CD14-positive monocyte (primary cell): ENCODE measurements around the gene NXPH3. TPM values are rescaled to one million over a fixed set of nuclear protein-coding genes. Genes with fewer than 3 reads are reported as not detected.

Experiments
- DNase-seq, 3 donors: peaks; one replicate each; pipeline ENCODE4 v3.0.0-alpha.2; 2011 to 2022
- H2AFZ ChIP-seq: 2 replicates; pipeline ENCODE4 v1.6.0; 2012; ENCODE audit warnings: mild to moderate bottlenecking, low read depth, low read length, inconsistent platforms; ENCODE audit not compliant: insufficient read depth, poor library complexity, severe bottlenecking
- H3K27ac ChIP-seq, 2 donors: 1 replicate in 1 of 2; 2 replicates in 1 of 2; pipeline ENCODE4 v1.5.1; 2012 to 2013; ENCODE audit warnings: low read length in 2 of 2, control low read depth in 1 of 2, inconsistent platforms in 1 of 2, low read depth in 1 of 2, mild to moderate bottlenecking in 1 of 2
- H3K27me3 ChIP-seq, 2 donors: one replicate each; pipeline versions ENCODE4 v1.6.0 to v1.6.1; 2011 to 2013; ENCODE audit warnings: low read length in 2 of 2; ENCODE audit not compliant: control insufficient read depth in 2 of 2, insufficient read depth in 2 of 2
- H3K36me3 ChIP-seq, 2 donors: replicated peaks in 1 of 2; 1 replicate in 1 of 2; 2 replicates in 1 of 2; pipeline versions ENCODE4 v1.5.1 to v1.6.1; 2012 to 2013; ENCODE audit warnings: low read length in 2 of 2, control low read depth in 1 of 2, inconsistent platforms in 1 of 2, mild to moderate bottlenecking in 1 of 2; ENCODE audit not compliant: insufficient read depth in 2 of 2, control insufficient read depth in 1 of 2
- H3K4me1 ChIP-seq, 2 donors: 1 replicate in 1 of 2; 2 replicates in 1 of 2; pipeline versions ENCODE4 v1.5.1 to v1.6.1; 2012 to 2013; ENCODE audit warnings: low read length in 2 of 2, control low read depth in 1 of 2, inconsistent platforms in 1 of 2, mild to moderate bottlenecking in 1 of 2, moderate library complexity in 1 of 2; ENCODE audit not compliant: insufficient read depth in 2 of 2, control insufficient read depth in 1 of 2
- H3K4me2 ChIP-seq: replicated peaks from 2 replicates; pipeline ENCODE3; 2012; ENCODE audit warnings: low read length, moderate library complexity, mild to moderate bottlenecking; ENCODE audit not compliant: poor library complexity, severe bottlenecking; ENCODE audit errors: extremely low read depth
- H3K4me3 ChIP-seq, 3 experiments: fragments of 200-600 bp in 1 of 3; sonication (generic) in 1 of 3; replicated peaks in 1 of 3; 1 replicate in 2 of 3; 2 replicates in 1 of 3; pipeline ENCODE4 v1.5.1; 2011 to 2013; ENCODE audit warnings: low read length in 3 of 3, mild to moderate bottlenecking in 3 of 3, control low read depth in 2 of 3, low read depth in 2 of 3, inconsistent platforms in 1 of 3, moderate library complexity in 1 of 3
- H3K79me2 ChIP-seq: 2 replicates; pipeline ENCODE4 v1.6.0; 2012; ENCODE audit warnings: mild to moderate bottlenecking, control low read depth, inconsistent platforms, low read length, moderate library complexity; ENCODE audit not compliant: insufficient read depth
- H3K9ac ChIP-seq: 2 replicates; pipeline ENCODE4 v1.6.0; 2017; ENCODE audit warnings: low read length, mild to moderate bottlenecking; ENCODE audit not compliant: insufficient read depth, poor library complexity, severe bottlenecking
- H3K9me3 ChIP-seq, 2 donors: replicated peaks in 1 of 2; 1 replicate in 1 of 2; 2 replicates in 1 of 2; pipeline versions ENCODE4 v1.5.1 to v1.6.1; 2012 to 2013; ENCODE audit warnings: low read length in 2 of 2, control low read depth in 1 of 2; ENCODE audit not compliant: control insufficient read depth in 1 of 2, insufficient read depth in 1 of 2
- H4K20me1 ChIP-seq: 2 replicates; pipeline ENCODE4 v1.6.0; 2012; ENCODE audit warnings: mild to moderate bottlenecking, low read length, control low read depth, moderate library complexity; ENCODE audit not compliant: insufficient read depth
- H3K27ac Mint-ChIP-seq, 7 donors: one replicate each; pipeline ENCODE4 v1.8.0; 2020; ENCODE audit warnings: mild to moderate bottlenecking in 7 of 7, mixed read lengths in 7 of 7, moderate library complexity in 6 of 7, inconsistent platforms in 2 of 7
- H3K27me3 Mint-ChIP-seq, 3 donors: one replicate each; pipeline ENCODE4 v1.8.0; 2021 to 2022; ENCODE audit warnings: low read depth in 3 of 3, mild to moderate bottlenecking in 3 of 3, mixed read lengths in 3 of 3, moderate library complexity in 3 of 3, inconsistent platforms in 1 of 3
- H3K36me3 Mint-ChIP-seq, 2 donors: one replicate each; pipeline ENCODE4 v1.8.0; 2020; ENCODE audit warnings: mixed read lengths in 2 of 2, inconsistent platforms in 1 of 2, mild to moderate bottlenecking in 1 of 2
- H3K4me1 Mint-ChIP-seq: one replicate; pipeline ENCODE4 v1.8.0; 2020; ENCODE audit warnings: mild to moderate bottlenecking, mixed read lengths
- H3K4me3 Mint-ChIP-seq, 2 donors: one replicate each; pipeline ENCODE4 v1.8.0; 2020; ENCODE audit warnings: mild to moderate bottlenecking in 2 of 2, mixed read lengths in 2 of 2, moderate library complexity in 1 of 2
- H3K9me3 Mint-ChIP-seq, 7 donors: one replicate each; pipeline ENCODE4 v1.8.0; 2020 to 2022; ENCODE audit warnings: mixed read lengths in 7 of 7, mild to moderate bottlenecking in 6 of 7, moderate library complexity in 6 of 7, inconsistent platforms in 2 of 7
- CTCF ChIP-seq: fragments of 200-600 bp; IDR thresholded peaks from one replicate; pipeline ENCODE4 v1.8.0; 2022; ENCODE audit warnings: antibody characterized with exemption, mild to moderate bottlenecking
- WGBS: methylation state at CpG from one replicate; pipeline ENCODE4 v1.1.5; 2013; ENCODE audit warnings: missing lambda C conversion rate; ENCODE audit not compliant: insufficient coverage; 5-methylcytosine and 5-hydroxymethylcytosine counted together
- intact Hi-C, 2 donors: fragments of 100-400 bp; cut with micrococcal nuclease; formaldehyde crosslinking; loops; one replicate each; pipeline versions ENCODE4 v1.15.0 to v1.15.1; 2023
- polyA plus RNA-seq, 3 donors: library from polyadenylated mRNA; depleted of rRNA in 1 of 3; unstranded in 2 of 3; stranded (reverse) in 1 of 3; fragments of 300-500 nt in 2 of 3; fragments of >200 nt in 1 of 3; fragmentation: Illumina TruSeq in 2 of 3; gene quantifications; 1 replicate in 2 of 3; 2 replicates in 1 of 3; pipeline ENCODE4 v1.2.3, GENCODE V29; 2012 to 2021

NXPH3 gene
- polyA plus RNA-seq, 3 donors, result not detected

- Histone ChIP-seq H3K4me2 (no peak overlapping the region), H3K4me3 (no peak overlapping the region), H2AFZ (no peak overlapping the region), H3K36me3 (no peaks in the 10 kb centered on the region), H3K4me1 (peaks cover 5 to 8% of the 10 kb centered on the region in 2 donors), H3K27me3 (peaks cover 11 to 22% of the 10 kb centered on the region in 2 donors), H3K79me2 (no peaks in the 10 kb centered on the region), H3K9ac (no peak overlapping the region), H4K20me1 (no peaks in the 10 kb centered on the region), H3K9me3 (no peaks in the 10 kb centered on the region), H3K27ac (no peak overlapping the region)
- DNase-seq, result no peak
- peaks cover 0 to 8% (median 3%) of the 10 kb centered on the region in 7 donors for H3K9me3 Mint-ChIP-seq
- no peak overlapping the region for H3K27ac Mint-ChIP-seq
- TF ChIP-seq CTCF, result no peak
- H3K36me3 Mint-ChIP-seq, result no peaks in the 10 kb centered on the region
- intact Hi-C loops, result no loop called here
- H3K27me3 Mint-ChIP-seq, result peaks cover 22 to 28% (median 25%) of the 10 kb centered on the region in 3 donors
- H3K4me1 Mint-ChIP-seq, result peaks cover 9% of the 10 kb centered on the region
- H3K4me3 Mint-ChIP-seq, result no peak overlapping the region
- 98% methylated on average over 9 of the region's 12 CpGs for WGBS
These were observed 5.4 kb downstream of the NXPH3 start for GRCh38 chr17:49580981-49581647.

- 97% methylated on average over 2 of the region's 6 CpGs for WGBS
- Histone ChIP-seq H3K4me2 (no peak overlapping the region), H3K27ac (no peak overlapping the region), H3K79me2 (no peaks in the 10 kb centered on the region), H3K36me3 (no peaks in the 10 kb centered on the region), H3K4me3 (no peak overlapping the region), H3K4me1 (peaks cover 0 to 3% of the 10 kb centered on the region in 2 donors), H3K9ac (no peak overlapping the region), H3K9me3 (no peaks in the 10 kb centered on the region), H3K27me3 (peaks cover 10 to 17% of the 10 kb centered on the region in 2 donors), H2AFZ (no peak overlapping the region), H4K20me1 (no peaks in the 10 kb centered on the region)
- intact Hi-C loops, result no loop called here
- Mint-ChIP-seq H3K9me3 (peaks cover 0 to 6% (median 3%) of the 10 kb centered on the region in 7 donors), H3K27ac (no peak overlapping the region), H3K4me1 (peaks cover 6% of the 10 kb centered on the region), H3K36me3 (no peaks in the 10 kb centered on the region), H3K4me3 (no peak overlapping the region), H3K27me3 (peaks cover 21 to 23% (median 21%) of the 10 kb centered on the region in 3 donors)
- DNase-seq, result no peak
- TF ChIP-seq CTCF, result no peak
These were observed 6.0 kb downstream of the NXPH3 start for GRCh38 chr17:49581648-49581998.
